IPS-18a (cell line): ENCODE results near the gene TCIRG1.
"Not testable (repeated sequence)": the region's sequence is repeated elsewhere in the genome, so short reads cannot be mapped to it uniquely, and the experiment has no call there.

ENCODE experiments used
- H3K27ac ChIP-seq: one replicate; pipeline ENCODE4 v1.5.1; 2013; ENCODE audit warnings: low read length
- H3K27me3 ChIP-seq: one replicate; pipeline ENCODE4 v1.6.1; 2013; ENCODE audit warnings: mild to moderate bottlenecking, low read length; ENCODE audit not compliant: control insufficient read depth, insufficient read depth
- H3K36me3 ChIP-seq: one replicate; pipeline ENCODE4 v1.6.1; 2013; ENCODE audit warnings: low read depth, low read length; ENCODE audit not compliant: control insufficient read depth
- H3K4me1 ChIP-seq: one replicate; pipeline ENCODE4 v1.6.1; 2013; ENCODE audit warnings: low read depth, low read length; ENCODE audit not compliant: control insufficient read depth
- H3K4me3 ChIP-seq: one replicate; pipeline ENCODE4 v1.5.1; 2013; ENCODE audit warnings: low read length
- H3K9ac ChIP-seq: one replicate; pipeline ENCODE4 v1.6.1; 2013; ENCODE audit warnings: mild to moderate bottlenecking, low read length, moderate library complexity
- H3K9me3 ChIP-seq: one replicate; pipeline ENCODE4 v1.6.1; 2013; ENCODE audit warnings: low read depth, low read length; ENCODE audit not compliant: control insufficient read depth

TCIRG1 gene

GRCh38 chr11:68092946-68093345, 54.1 kb downstream of the TCIRG1 start:
- not testable (repeated sequence) for H3K36me3 ChIP-seq, H3K4me3 ChIP-seq, H3K4me1 ChIP-seq, H3K9me3 ChIP-seq, H3K27me3 ChIP-seq, H3K27ac ChIP-seq, H3K9ac ChIP-seq

- Histone ChIP-seq H3K27ac (no peak overlapping the region), H3K4me1 (no peaks in the 10 kb centered on the region), H3K9ac (no peak overlapping the region), H3K27me3 (no peaks in the 10 kb centered on the region), H3K9me3 (no peaks in the 10 kb centered on the region), H3K36me3 (peaks cover 5% of the 10 kb centered on the region), H3K4me3 (no peak overlapping the region)
Observed at GRCh38 chr11:68093565-68093964, 54.7 kb downstream of the TCIRG1 start.

GRCh38 chr11:68096962-68097361, 58.1 kb downstream of the TCIRG1 start:
- no peaks in the 10 kb centered on the region for H3K27me3 ChIP-seq
- H3K27ac ChIP-seq: no peak overlapping the region
- peaks cover 6% of the 10 kb centered on the region for H3K4me1 ChIP-seq
- peaks cover 5% of the 10 kb centered on the region for H3K36me3 ChIP-seq
- H3K9ac ChIP-seq: no peak overlapping the region
- H3K4me3 ChIP-seq: no peak overlapping the region
- H3K9me3 ChIP-seq: no peaks in the 10 kb centered on the region

- no peak overlapping the region for H3K4me3 ChIP-seq
- H3K9ac ChIP-seq: no peak overlapping the region
- H3K36me3 ChIP-seq: peaks cover 5% of the 10 kb centered on the region
- peaks cover 6% of the 10 kb centered on the region for H3K4me1 ChIP-seq
- no peak overlapping the region for H3K27ac ChIP-seq
- no peaks in the 10 kb centered on the region for H3K27me3 ChIP-seq
- H3K9me3 ChIP-seq: no peaks in the 10 kb centered on the region
Observed at GRCh38 chr11:68099057-68099456, 60.2 kb downstream of the TCIRG1 start.

GRCh38 chr11:68099474-68100405, 60.9 kb downstream of the TCIRG1 start:
- Histone ChIP-seq H3K4me3 (no peak overlapping the region), H3K9me3 (no peaks in the 10 kb centered on the region), H3K36me3 (peaks cover 5% of the 10 kb centered on the region), H3K4me1 (peaks cover 6% of the 10 kb centered on the region), H3K27me3 (no peaks in the 10 kb centered on the region), H3K27ac (no peak overlapping the region), H3K9ac (no peak overlapping the region)
